Activated T-helper 1 cell treated with anti-CD3 and anti-CD28 coated beads, Interleukin-12 subunit alpha, Interleukin-12 subunit beta, Interleukin-2, Interleukin-4 antibody, amounts not matched to agents 30 ng/mL and 10 ng/mL and 1 ng/mL, durations not matched to agents 14 hours and 24 hours and 36 hours (primary cell): ENCODE results near the gene CSPG4. TPM values are rescaled to one million over a fixed set of nuclear protein-coding genes. Genes with fewer than 3 reads are reported as not detected.
"Not testable (repeated sequence)": the region's sequence is repeated elsewhere in the genome, so short reads cannot be mapped to it uniquely, and the experiment has no call there.

Experiments used
- DNase-seq: peaks from one replicate; pipeline ENCODE4 v3.0.0; 2021; ENCODE audit warnings: low spot score
- H3K27ac Mint-ChIP-seq: one replicate; pipeline ENCODE4 v1.8.0; 2021; ENCODE audit warnings: mild to moderate bottlenecking, mixed read lengths
- H3K27me3 Mint-ChIP-seq: one replicate; pipeline ENCODE4 v1.8.0; 2022; ENCODE audit warnings: mild to moderate bottlenecking, moderate library complexity, mixed read lengths; ENCODE audit not compliant: insufficient read depth
- H3K36me3 Mint-ChIP-seq: one replicate; pipeline ENCODE4 v1.8.0; 2021; ENCODE audit warnings: low read depth, mixed read lengths
- H3K4me1 Mint-ChIP-seq: one replicate; pipeline ENCODE4 v1.8.0; 2021; ENCODE audit warnings: low read depth, mixed read lengths
- H3K4me3 Mint-ChIP-seq: one replicate; pipeline ENCODE4 v1.8.0; 2021; ENCODE audit warnings: mild to moderate bottlenecking, moderate library complexity, mixed read lengths
- H3K9me3 Mint-ChIP-seq: one replicate; pipeline ENCODE4 v1.8.0; 2021; ENCODE audit warnings: mixed read lengths
- intact Hi-C: fragments of 100-400 bp; cut with micrococcal nuclease; formaldehyde crosslinking; loops from one replicate; pipeline ENCODE4 v1.15.1; 2024
- total RNA-seq: library from RNA; stranded (reverse); gene quantifications from 2 replicates; pipeline ENCODE4 v1.2.3, GENCODE V29; 2022

Gene CSPG4
- total RNA-seq, 1 donor from 2014 or later, result not detected

DNA sequence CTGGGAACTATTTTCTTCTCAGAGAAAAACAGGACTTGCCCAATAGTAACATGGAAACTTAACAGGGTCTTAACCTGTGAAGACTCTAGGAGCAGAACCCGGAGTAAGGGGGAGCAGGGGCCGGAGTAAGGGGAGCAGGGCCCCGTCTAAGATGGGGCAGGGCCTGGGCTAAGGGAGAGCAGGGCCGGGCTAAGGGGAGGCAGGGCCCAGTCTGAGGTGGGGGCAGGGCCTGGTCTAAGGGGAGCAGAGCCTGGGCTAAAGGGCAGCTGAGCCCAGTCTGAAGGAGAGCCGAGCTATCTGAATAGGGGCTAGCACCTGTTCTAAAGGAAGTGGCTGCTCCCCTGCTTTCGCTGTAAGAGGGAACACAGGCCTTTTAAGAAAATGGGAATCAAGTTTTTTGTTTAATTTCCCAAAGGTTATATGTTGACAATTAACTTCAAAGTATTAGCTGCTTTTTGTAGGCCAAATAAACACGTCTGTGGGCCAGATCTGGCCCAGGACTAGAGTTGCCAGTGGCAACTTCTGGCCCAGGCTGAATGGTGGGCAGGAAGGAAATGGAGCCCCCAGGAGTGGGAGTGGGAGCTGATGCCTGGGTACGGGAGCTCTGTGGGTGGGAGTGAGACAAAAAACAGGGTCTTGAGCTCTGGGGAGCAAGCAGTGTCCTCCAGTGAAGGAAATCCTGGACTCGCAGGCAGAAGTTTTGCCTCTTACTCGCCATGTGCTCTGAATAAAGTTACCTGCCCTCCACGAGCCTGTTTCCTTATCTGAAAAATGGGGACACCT, 32.5 kb downstream of the CSPG4 start:
- H3K36me3 Mint-ChIP-seq, result no peaks in the 10 kb centered on the region
- no peak overlapping the region for H3K4me3 Mint-ChIP-seq
- no peaks in the 10 kb centered on the region for H3K4me1 Mint-ChIP-seq
- intact Hi-C loops, result no loop called here
- peaks cover 2% of the 10 kb centered on the region for H3K27me3 Mint-ChIP-seq
- no peaks in the 10 kb centered on the region for H3K9me3 Mint-ChIP-seq
- no peak overlapping the region for H3K27ac Mint-ChIP-seq
- DNase-seq, result no peak

DNA sequence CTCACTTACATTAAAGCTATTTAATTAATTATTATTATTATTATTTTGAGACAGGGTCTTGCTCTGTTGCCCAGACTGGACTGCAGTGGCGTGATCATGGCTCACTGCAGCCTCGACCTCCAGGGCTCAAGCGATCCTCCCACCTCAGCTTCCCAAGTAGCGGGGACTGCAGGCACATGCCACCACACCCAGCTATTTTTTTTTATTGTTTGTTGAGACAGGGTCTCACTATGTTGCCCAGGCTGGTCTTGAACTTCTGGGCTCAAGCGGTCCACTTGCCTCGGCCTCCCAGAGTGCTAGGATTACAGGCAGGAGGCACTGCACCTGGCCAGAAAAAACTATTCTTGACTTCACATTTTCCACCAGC, 34.3 kb downstream of the CSPG4 start:
- intact Hi-C loops, H3K9me3 Mint-ChIP-seq, DNase-seq, H3K36me3 Mint-ChIP-seq, H3K27ac Mint-ChIP-seq, H3K4me3 Mint-ChIP-seq, H3K4me1 Mint-ChIP-seq, H3K27me3 Mint-ChIP-seq: not testable (repeated sequence)

- intact Hi-C loops, result no loop called here
- no peak overlapping the region for H3K27ac Mint-ChIP-seq
- no peaks in the 10 kb centered on the region for H3K4me1 Mint-ChIP-seq
- peaks cover 5% of the 10 kb centered on the region for H3K27me3 Mint-ChIP-seq
- DNase-seq, result no peak
- H3K4me3 Mint-ChIP-seq, result no peak overlapping the region
- H3K36me3 Mint-ChIP-seq, result no peaks in the 10 kb centered on the region
- no peaks in the 10 kb centered on the region for H3K9me3 Mint-ChIP-seq
Measured at GRCh38 chr15:75677465-75678323, 35.0 kb downstream of the CSPG4 start.

DNA sequence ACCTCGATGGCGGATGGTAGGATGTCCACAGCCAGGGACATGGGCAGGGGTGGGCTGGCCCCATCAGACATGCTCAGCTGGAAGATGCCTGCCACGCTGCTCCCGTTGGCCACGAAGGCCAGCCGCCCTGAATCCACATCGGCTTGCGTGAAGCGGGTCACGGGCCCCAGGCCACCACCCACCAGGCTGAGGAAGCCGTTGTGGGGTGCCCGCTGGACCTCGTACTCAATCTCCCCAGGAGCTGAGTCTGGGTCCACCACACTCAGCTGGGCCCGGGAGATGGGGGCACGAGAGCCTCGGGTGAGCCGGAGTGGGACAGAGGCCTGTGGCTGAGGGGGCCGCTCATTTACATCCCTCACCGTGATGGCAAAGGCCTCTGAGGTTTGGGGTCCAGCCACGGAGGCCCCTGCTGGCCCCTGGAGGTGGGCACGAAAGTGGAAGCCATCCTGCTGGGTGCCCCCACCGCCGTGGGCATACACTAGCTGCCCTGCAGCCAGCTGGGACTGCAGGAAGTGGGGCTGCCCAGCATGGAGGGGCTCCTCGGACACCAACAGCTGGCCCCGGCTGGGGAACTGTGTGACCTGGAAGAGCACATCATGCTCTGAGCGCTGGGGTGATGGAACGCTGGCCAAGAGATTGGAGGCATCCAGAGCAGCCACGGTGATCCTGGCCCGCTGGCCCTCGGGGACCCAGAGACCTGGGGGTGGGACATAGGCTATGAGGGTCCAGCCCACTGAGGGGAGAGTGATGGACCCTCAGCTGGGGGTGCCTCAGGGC, 35.8 kb downstream of the CSPG4 start:
- Mint-ChIP-seq H3K36me3 (no peaks in the 10 kb centered on the region), H3K27ac (no peak overlapping the region), H3K27me3 (peaks cover 5% of the 10 kb centered on the region), H3K9me3 (no peaks in the 10 kb centered on the region), H3K4me1 (no peaks in the 10 kb centered on the region), H3K4me3 (no peak overlapping the region)
- DNase-seq, result no peak
- intact Hi-C loops, result no loop called here

DNA sequence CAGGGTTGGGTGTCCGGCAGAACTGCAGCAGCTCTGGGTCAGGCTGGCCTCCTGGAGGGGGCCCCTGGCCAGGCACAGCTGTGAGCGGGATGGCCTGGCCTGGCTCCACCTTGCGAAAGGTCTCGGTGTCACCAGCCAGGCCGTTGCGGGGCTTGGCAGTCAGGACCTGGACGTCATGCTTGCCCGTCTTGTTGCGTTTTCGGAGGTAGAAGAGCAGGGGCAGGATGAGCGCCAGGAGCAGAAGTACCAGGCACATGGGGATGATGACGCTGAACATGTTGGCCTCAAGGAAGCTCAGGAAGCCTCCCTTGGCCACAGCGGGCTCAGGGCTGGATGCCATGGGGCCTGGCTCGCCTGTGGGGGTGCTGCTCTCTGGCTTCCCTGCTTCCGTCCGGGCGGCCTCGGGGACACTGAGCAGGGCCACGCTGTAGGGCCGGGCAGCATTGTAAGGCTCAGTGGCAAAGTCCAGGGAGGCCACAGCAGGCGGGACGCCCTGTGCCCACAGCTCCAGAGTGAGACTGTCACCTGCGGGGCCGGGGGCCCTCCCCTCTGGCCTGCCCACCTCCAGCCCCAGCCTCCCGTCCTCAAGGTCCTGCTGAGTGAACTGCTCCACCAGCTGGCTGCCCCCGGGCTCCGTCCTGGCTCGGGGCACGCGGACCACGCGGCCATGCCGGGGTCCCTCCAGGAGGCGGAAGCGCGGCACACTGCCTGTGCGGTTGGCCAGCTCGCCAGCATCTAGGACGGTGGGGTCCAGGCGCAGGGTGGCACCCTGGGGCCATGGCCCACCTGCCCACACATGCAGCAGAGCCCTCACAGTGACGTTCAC, 36.9 kb downstream of the CSPG4 start:
- Mint-ChIP-seq H3K36me3 (no peaks in the 10 kb centered on the region), H3K4me3 (no peak overlapping the region), H3K27ac (no peak overlapping the region), H3K4me1 (no peaks in the 10 kb centered on the region), H3K27me3 (peaks cover 5% of the 10 kb centered on the region), H3K9me3 (no peaks in the 10 kb centered on the region)
- no peak for DNase-seq
- intact Hi-C loops, result no loop called here

DNA sequence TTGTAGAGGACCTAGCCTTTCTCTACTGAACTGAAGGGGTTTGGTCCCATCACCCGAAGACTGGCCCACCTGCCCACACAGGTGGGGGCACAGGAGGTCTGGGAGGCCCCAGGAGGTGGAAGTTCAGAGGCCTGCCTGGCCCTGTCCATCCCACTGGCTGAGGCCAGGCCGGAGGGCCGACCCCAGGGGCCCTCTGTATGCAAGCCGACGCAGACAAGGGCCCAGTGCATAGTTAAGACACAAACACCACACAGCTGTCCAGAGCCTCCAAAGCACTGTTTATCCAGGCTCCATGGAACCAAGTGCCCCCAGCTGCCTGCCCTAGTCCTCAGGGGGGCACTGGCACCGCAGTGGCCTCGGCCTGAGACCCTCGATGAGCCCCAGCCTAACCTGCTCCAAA, 38.3 kb downstream of the CSPG4 start:
- Mint-ChIP-seq H3K9me3 (no peaks in the 10 kb centered on the region), H3K27me3 (peaks cover 5% of the 10 kb centered on the region), H3K27ac (no peak overlapping the region), H3K36me3 (no peaks in the 10 kb centered on the region), H3K4me3 (no peak overlapping the region), H3K4me1 (no peaks in the 10 kb centered on the region)
- no peak for DNase-seq
- intact Hi-C loops, result no loop called here

GRCh38 chr15:75673426-75674235, 39.0 kb downstream of the CSPG4 start:
- Mint-ChIP-seq H3K27me3 (peaks cover 3% of the 10 kb centered on the region), H3K27ac (no peak overlapping the region), H3K4me3 (no peak overlapping the region), H3K4me1 (no peaks in the 10 kb centered on the region), H3K9me3 (no peaks in the 10 kb centered on the region), H3K36me3 (no peaks in the 10 kb centered on the region)
- no peak for DNase-seq
- intact Hi-C loops, result no loop called here

GRCh38 chr15:75672646-75673425, 39.8 kb downstream of the CSPG4 start:
- DNase-seq, result no peak

GRCh38 chr15:75671730-75672602, 40.7 kb downstream of the CSPG4 start:
- peaks cover 3% of the 10 kb centered on the region for H3K27me3 Mint-ChIP-seq
- DNase-seq, result no peak
- intact Hi-C loops, result no loop called here
- no peaks in the 10 kb centered on the region for H3K9me3 Mint-ChIP-seq
- H3K4me1 Mint-ChIP-seq, result no peaks in the 10 kb centered on the region
- no peak overlapping the region for H3K4me3 Mint-ChIP-seq
- no peak overlapping the region for H3K27ac Mint-ChIP-seq
- no peaks in the 10 kb centered on the region for H3K36me3 Mint-ChIP-seq

More at GRCh38 chr15:75672646-75673425, 39.8 kb downstream of the CSPG4 start:
- H3K9me3 Mint-ChIP-seq, result no peaks in the 10 kb centered on the region
- intact Hi-C loops, result no loop called here
- H3K27me3 Mint-ChIP-seq, result peaks cover 3% of the 10 kb centered on the region
- H3K4me1 Mint-ChIP-seq, result no peaks in the 10 kb centered on the region
- H3K27ac Mint-ChIP-seq, result no peak overlapping the region
- no peak overlapping the region for H3K4me3 Mint-ChIP-seq
- H3K36me3 Mint-ChIP-seq, result no peaks in the 10 kb centered on the region

GRCh38 chr15:75669879-75670212, 42.8 kb downstream of the CSPG4 start:
- intact Hi-C loops, result no loop called here
- H3K27me3 Mint-ChIP-seq, result peaks cover 3% of the 10 kb centered on the region
- no peak overlapping the region for H3K4me3 Mint-ChIP-seq
- no peak overlapping the region for H3K27ac Mint-ChIP-seq
- no peaks in the 10 kb centered on the region for H3K36me3 Mint-ChIP-seq
- no peak for DNase-seq
- no peaks in the 10 kb centered on the region for H3K9me3 Mint-ChIP-seq
- H3K4me1 Mint-ChIP-seq, result no peaks in the 10 kb centered on the region
